Activated T-cell treated with anti-CD3 and anti-CD28 coated beads, Interleukin-2, amount 50 U/mL, for 72 hours (primary cell): Measurements from ENCODE around the gene OLA1. TPM values are rescaled to one million over a fixed set of nuclear protein-coding genes. Genes with fewer than 3 reads are reported as not detected.
"Not testable (repeated sequence)": the region's sequence is repeated elsewhere in the genome, so short reads cannot be mapped to it uniquely, and the experiment has no call there.

Experiments used
- ATAC-seq, 2 donors: fragments of 150-1000 bp; cut with Tn5 transposase; replicated peaks in 1 of 2; 2 replicates each; pipeline ENCODE4 v1.10.0; 2021; ENCODE audit warnings: moderate library complexity in 2 of 2, mild to moderate bottlenecking in 1 of 2
- DNase-seq, 2 donors: peaks; one replicate each; pipeline ENCODE4 v3.0.0; 2021 to 2022; ENCODE audit warnings: mixed read lengths in 1 of 2
- H3K27ac Mint-ChIP-seq: one replicate; pipeline ENCODE4 v1.8.0; 2022; ENCODE audit warnings: mild to moderate bottlenecking, moderate library complexity, mixed read lengths
- H3K27me3 Mint-ChIP-seq: one replicate; pipeline ENCODE4 v1.8.0; 2022; ENCODE audit warnings: low read depth, mixed read lengths
- H3K36me3 Mint-ChIP-seq, 2 donors: one replicate each; pipeline ENCODE4 v1.8.0; 2022; ENCODE audit warnings: mixed read lengths in 2 of 2, mild to moderate bottlenecking in 1 of 2; ENCODE audit not compliant: insufficient read depth in 2 of 2
- H3K4me1 Mint-ChIP-seq: one replicate; pipeline ENCODE4 v1.8.0; 2022; ENCODE audit warnings: low read depth, mixed read lengths
- H3K4me3 Mint-ChIP-seq, 2 donors: one replicate each; pipeline ENCODE4 v1.8.0; 2022; ENCODE audit warnings: mild to moderate bottlenecking in 2 of 2, mixed read lengths in 2 of 2, moderate library complexity in 2 of 2
- H3K9me3 Mint-ChIP-seq, 2 donors: one replicate each; pipeline ENCODE4 v1.8.0; 2022; ENCODE audit warnings: mixed read lengths in 2 of 2
- total RNA-seq, 2 donors: library from RNA; stranded (reverse); gene quantifications; one replicate each; pipeline ENCODE4 v1.2.3, GENCODE V29; 2022

OLA1 gene
- total RNA-seq = 100 to 1,000 TPM in 1 of 2 donors, 10 to 100 TPM in 1; 89.2 to 100 TPM

DNA sequence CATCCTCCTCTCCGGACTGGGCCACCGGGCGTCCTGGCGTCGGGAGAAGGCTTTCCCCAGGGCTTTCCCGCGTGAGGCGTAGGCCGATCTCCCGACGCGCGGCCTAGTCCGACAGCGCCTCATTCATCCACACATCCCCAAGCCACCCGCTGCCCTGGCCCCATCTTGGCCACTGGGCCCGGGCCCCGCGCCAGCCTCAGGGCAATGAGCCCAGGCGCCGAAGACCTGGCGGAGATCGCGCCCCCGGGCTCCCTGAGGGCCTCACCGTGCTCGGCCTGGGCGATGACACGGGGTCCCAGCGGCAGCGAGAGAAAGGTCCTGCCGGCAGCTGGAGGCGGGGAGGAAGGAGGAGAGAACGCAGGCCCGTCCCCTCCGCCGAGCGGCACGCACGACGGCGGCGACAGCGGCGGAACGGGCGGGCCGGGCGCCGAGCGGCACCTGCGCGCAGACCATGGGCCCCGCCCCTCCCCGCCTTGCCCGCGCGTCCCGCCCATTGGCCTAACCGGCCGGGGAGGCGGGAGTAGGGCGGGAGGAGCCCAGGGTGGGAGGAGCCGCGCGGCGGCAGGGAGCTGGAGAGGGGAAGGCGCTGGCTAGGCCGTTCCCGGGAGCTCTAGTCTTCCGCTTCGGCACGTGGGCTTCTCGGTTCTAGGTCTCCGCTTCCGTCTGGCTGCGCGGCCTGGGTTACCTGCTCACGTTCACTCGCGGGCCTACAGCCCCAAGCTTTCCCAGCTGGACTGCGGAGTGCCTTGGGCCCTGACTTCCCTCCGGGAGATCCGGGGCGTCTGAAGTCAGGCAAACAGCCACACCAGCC, at the start of gene OLA1:
Gene OLA1 (minus strand): TSS at position 346 of the 811 bp plus-strand sequence. CDS start 1,717 bp downstream, outside the sequence.
- Mint-ChIP-seq H3K27ac (peak within 1 kb of the TSS; percentile 78), H3K27me3 (no peaks in the 10 kb centered on the region), H3K4me3 (peak within 1 kb of the TSS; percentile 87 to 88), H3K9me3 (no peaks in the 10 kb centered on the region), H3K4me1 (peaks cover 31% of the 10 kb centered on the region), H3K36me3 (peaks cover 3 to 5% of the 10 kb centered on the region in 2 donors)
- DNase-seq (peak; percentile 98 to 99), ATAC-seq (peak; percentile 96)

DNA sequence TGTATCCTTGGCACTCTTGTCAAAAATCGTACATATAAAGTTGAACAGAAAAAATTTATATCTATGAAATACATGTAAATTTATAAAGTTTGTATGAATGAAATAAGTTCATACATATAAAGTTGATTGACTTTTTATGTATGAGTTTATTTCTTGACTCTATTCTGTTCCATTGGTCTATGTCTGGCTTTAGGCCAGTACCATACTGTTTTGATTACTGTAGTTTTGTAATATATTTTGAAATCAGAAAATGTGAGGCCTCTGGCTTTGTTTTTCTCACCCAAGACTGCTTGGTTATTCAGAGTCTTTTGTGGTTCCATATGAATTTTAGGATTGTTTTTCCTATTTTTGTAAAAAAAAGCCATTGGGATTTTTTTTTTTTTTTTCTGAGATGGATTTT, 44.6 kb upstream of the OLA1 start:
- Mint-ChIP-seq H3K9me3 (peaks cover 0 to 4% of the 10 kb centered on the region in 2 donors), H3K4me3 (no peak overlapping the region), H3K27me3 (peaks cover 23% of the 10 kb centered on the region), H3K36me3 (no peaks in the 10 kb centered on the region), H3K27ac (no peak overlapping the region), H3K4me1 (no peaks in the 10 kb centered on the region)
- DNase-seq = no peak
- ATAC-seq = no peak

DNA sequence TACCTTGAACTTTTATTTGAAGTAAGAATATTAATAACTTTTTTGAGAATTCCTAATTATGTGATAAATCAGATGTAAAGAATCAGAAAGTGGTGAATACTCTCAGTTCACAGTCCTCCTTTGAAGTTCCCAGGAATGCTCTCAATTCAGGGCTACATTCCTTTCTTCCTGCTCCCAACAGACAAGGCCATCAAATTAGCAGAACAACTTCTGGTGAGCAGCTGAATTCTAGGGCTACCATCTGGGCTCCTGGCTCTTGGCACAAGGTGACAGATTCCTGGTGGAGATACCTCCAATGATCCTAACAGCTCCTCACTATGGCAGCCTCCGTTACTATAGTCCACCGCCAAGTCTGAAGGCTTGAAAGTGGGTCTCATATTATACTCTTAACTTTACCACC, 37.8 kb upstream of the OLA1 start:
- H3K4me1 Mint-ChIP-seq = no peaks in the 10 kb centered on the region
- H3K9me3 Mint-ChIP-seq = no peaks in the 10 kb centered on the region
- no peak overlapping the region for H3K27ac Mint-ChIP-seq
- DNase-seq = no peak
- no peak overlapping the region for H3K4me3 Mint-ChIP-seq
- H3K27me3 Mint-ChIP-seq = peaks cover 45% of the 10 kb centered on the region
- ATAC-seq = no peak
- H3K36me3 Mint-ChIP-seq = no peaks in the 10 kb centered on the region

DNA sequence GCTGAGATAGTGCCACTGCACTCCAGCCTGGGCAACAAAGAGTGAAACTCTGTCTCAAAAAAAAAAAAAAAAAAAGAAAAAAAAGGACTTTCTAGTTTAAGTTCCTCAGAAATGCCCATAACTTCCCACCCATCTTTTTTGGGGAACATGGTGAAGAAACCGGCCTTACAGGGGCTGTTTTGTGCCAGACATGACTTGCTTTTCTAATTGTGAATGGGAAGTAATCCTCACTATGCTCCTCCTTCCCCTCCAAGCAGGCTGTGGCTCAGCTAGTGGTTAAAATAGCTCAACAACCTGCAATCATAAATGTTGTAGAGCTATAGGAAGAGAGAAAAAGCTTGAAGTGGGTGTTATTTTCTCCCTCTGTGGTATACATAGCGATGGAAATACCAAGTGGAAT, 34.1 kb upstream of the OLA1 start:
- H3K27me3 Mint-ChIP-seq = peaks cover 37% of the 10 kb centered on the region

DNA sequence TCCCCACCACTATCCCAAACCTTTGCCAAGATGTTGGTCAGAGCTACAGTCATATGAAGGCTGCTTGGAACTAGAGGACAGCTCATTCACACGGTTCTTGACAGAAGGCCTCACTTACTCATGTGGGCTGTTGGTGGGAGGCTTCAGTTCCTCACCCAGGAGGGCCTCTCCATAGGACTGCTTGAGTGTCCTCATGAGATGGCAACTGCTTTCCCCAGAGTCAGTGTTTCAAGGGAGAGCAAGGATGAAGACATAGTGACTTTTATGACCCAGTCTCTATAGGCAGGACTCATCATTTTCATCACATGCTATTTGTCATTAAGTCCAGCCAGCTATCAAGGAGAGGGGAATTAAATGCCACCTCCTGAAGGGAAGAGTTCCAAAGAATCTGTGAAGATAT, 33.4 kb upstream of the OLA1 start:
- no peak for ATAC-seq
- Mint-ChIP-seq H3K4me1 (no peaks in the 10 kb centered on the region), H3K9me3 (no peaks in the 10 kb centered on the region), H3K36me3 (peaks cover 0 to 1% of the 10 kb centered on the region in 2 donors), H3K27ac (no peak overlapping the region), H3K27me3 (peaks cover 37% of the 10 kb centered on the region), H3K4me3 (no peak overlapping the region)
- DNase-seq = no peak

More for the DNA sequence above, 34.1 kb upstream of the OLA1 start:
- no peak overlapping the region for H3K4me3 Mint-ChIP-seq
- DNase-seq (no peak), ATAC-seq (no peak)
- peaks cover 0 to 1% of the 10 kb centered on the region in 2 donors for H3K36me3 Mint-ChIP-seq
- H3K9me3 Mint-ChIP-seq = no peaks in the 10 kb centered on the region
- H3K4me1 Mint-ChIP-seq = no peaks in the 10 kb centered on the region
- no peak overlapping the region for H3K27ac Mint-ChIP-seq

DNA sequence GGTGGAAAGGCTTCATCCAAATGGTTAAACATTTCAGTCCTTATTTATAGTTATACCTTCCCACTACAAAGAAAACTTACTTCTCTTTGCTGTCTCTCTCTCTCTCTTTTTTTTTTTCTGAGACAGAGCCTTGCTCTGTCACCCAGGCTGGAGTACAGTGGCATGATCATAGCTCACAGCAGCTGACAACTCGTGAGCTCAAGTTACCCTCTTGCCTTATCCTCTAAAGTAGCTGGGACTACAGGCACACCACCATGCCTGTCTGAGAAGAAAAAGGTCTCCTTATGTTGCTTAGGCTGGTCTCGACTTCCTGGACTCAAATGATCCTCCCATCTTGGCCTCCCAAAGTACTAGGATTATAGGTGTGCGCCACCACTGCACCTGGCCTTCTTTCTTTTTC, 32.3 kb upstream of the OLA1 start:
- no peaks in the 10 kb centered on the region for H3K4me1 Mint-ChIP-seq
- no peaks in the 10 kb centered on the region for H3K9me3 Mint-ChIP-seq
- ATAC-seq (no peak), DNase-seq (no peak)
- peaks cover 0 to 1% of the 10 kb centered on the region in 2 donors for H3K36me3 Mint-ChIP-seq
- H3K27me3 Mint-ChIP-seq = peaks cover 38% of the 10 kb centered on the region
- no peak overlapping the region for H3K27ac Mint-ChIP-seq
- H3K4me3 Mint-ChIP-seq = no peak overlapping the region

DNA sequence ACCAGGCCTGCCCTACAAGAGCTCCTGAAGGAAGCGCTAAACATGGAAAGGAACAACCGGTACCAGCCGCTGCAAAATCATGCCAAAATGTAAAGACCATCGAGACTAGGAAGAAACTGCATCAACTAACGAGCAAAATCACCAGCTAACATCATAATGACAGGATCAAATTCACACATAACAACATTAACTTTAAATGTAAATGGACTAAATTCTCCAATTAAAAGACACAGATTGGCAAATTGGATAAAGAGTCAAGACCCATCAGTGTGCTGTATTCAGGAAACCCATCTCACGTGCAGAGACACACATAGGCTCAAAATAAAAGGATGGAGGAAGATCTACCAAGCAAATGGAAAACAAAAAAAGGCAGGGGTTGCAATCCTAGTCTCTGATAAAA, 21.9 kb upstream of the OLA1 start:
- peaks cover 16% of the 10 kb centered on the region for H3K27me3 Mint-ChIP-seq
- ATAC-seq, H3K36me3 Mint-ChIP-seq, DNase-seq, H3K4me1 Mint-ChIP-seq, H3K27ac Mint-ChIP-seq, H3K9me3 Mint-ChIP-seq, H3K4me3 Mint-ChIP-seq: not testable (repeated sequence)

DNA sequence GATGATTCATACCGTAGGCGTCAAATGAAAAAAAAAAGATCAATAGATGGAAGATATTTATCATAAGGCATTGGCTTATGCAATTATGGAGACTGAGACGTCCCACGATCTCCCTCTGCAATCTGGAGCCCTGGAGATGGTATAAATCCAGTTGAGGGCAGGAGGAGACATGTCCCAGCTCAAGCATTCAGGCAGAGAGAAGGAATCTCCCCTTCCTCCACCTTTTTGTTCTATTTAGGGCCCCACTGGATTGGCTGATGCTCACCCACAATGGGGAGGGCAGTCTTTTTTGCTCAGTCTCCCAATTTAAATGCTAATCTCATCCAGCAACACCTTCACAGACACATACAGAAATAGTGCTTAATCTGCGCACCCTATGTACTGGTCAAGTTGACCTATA, 18.0 kb upstream of the OLA1 start:
- Mint-ChIP-seq H3K27me3 (peaks cover 19% of the 10 kb centered on the region), H3K4me1 (no peaks in the 10 kb centered on the region), H3K4me3 (no peak overlapping the region), H3K36me3 (no peaks in the 10 kb centered on the region), H3K27ac (no peak overlapping the region), H3K9me3 (no peaks in the 10 kb centered on the region)
- ATAC-seq (no peak), DNase-seq (no peak)

DNA sequence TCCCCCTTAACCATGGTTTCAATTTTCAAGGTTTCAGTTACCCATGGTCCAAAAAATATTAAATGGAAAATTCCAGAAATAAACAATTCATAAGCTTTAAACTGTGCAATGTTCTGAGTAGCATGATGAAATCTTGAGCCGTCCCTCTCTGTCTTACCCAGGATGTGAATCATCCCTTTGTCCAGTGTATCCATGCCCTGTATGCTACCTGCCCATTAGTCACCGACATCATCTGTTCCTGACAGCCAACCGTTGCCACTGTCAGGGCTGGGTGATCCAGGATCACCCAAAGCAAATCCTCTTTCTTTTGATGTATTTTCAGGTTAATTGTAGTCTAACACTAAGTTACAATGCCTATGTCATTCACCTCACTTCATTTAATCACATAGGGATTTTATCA, 15.7 kb upstream of the OLA1 start:
- Mint-ChIP-seq H3K27me3 (peaks cover 29% of the 10 kb centered on the region), H3K27ac (no peak overlapping the region), H3K4me3 (no peak overlapping the region), H3K4me1 (no peaks in the 10 kb centered on the region), H3K36me3 (no peaks in the 10 kb centered on the region), H3K9me3 (no peaks in the 10 kb centered on the region)
- no peak for ATAC-seq
- DNase-seq = no peak

DNA sequence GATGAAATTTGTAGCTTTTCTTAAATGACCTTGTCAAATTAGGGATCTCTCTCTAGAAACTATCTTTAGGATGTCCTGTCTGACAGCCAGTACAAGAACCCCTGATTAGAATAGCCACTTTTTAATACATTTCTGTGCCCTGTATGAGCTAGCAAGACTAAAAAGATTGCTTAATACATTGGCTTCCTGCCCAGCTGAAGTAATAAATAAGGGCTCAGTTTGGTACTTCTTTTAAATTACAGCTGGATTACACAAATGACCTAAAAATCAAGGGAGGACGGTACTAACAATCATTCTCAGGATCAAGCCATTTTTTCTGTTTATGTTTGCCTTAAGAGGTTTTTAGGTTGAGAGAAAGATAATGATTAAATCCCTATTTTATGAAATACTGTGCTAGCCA, 11.6 kb upstream of the OLA1 start:
- Mint-ChIP-seq H3K27me3 (peaks cover 13% of the 10 kb centered on the region), H3K36me3 (no peaks in the 10 kb centered on the region), H3K9me3 (no peaks in the 10 kb centered on the region), H3K4me3 (no peak overlapping the region), H3K4me1 (no peaks in the 10 kb centered on the region), H3K27ac (no peak overlapping the region)
- ATAC-seq = no peak
- no peak for DNase-seq

DNA sequence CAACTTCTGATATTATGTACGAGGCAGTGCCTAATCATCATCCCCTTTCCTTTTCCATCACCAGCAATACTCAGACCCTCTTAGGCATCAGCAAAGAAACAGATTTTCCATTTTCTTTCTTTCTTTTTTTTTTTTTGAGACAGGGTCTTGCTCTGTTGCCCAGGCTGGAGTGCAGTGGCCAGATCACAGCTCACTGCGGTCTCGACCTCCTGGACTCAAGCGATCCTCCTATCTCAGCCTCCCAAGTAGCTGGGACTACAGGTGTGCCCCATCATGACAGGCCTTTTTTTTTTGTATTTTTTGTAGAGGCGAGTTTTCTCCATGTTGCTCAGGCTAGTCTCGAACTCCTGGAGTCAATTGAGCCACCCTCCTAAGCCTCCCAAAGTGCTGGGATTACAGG, 5.9 kb upstream of the OLA1 start:
- ATAC-seq = peak in 1 of 2 donors; percentile 60
- H3K36me3 Mint-ChIP-seq = no peaks in the 10 kb centered on the region
- no peak overlapping the region for H3K4me3 Mint-ChIP-seq
- H3K4me1 Mint-ChIP-seq = peaks cover 4% of the 10 kb centered on the region
- DNase-seq = no peak
- no peak overlapping the region for H3K27ac Mint-ChIP-seq
- no peaks in the 10 kb centered on the region for H3K9me3 Mint-ChIP-seq
- H3K27me3 Mint-ChIP-seq = no peaks in the 10 kb centered on the region

DNA sequence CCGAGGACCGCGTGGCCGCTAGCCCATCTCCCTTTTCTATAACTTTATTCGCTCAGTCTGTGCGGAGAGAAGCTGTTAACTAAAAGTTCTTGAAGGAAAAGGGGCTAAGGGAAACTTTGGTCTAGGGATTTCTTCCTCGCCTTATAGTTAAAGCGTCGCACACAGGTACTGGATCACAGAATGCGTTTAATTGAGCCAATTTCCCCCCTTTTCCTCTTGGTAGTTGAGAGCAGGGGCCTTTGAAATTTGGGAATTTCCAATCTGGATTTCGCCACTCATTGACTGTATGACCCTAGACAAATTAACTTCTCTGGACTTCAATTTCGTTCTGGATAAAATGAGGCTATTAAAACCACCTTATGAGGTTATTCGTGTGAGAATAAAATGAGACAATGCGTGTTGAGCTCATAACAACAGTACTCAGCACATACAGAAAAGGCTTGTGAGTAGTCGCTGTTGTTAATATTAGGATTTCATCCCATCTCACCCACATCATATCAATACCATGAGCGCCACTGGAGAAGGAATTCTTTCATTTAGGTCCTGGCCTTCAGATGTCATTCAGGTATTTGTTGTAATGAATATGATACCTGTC, 763 bp upstream of the OLA1 start:
- peak overlapping the region; percentile 83 to 85 for H3K4me3 Mint-ChIP-seq

DNA sequence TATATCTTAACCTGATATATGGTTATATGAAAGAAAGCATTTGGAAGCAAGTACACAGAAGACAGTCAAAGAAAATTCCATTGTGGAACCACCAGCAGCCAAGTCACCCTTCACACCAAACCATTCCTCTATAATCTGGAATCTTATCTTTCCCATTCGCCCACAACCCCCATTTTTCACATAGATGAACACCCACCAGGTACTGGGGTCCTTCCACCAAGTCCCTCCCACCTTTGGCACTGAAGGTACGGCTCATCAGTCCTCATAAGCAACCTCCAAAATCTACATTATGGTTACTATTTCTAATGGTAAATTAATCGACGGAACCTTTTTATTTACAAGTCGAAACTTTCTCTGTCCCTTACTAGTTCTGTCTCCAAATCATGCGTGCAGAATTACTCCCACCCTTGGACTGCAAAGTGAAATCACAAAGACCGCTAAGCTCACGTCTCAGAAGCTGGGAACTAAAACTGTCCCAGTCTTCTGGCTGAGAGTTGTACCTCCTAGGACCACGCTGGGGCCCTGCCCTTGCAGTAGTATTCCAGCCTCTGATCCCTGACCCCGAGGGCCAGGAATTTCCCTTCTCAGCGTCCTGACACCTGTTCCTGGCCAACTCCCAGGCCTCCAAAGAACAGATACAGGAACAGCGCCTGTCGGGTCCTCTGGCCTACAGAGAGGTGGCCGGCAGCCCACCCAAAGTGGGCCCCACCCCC, 702 bp downstream of the OLA1 start:
- H3K36me3 Mint-ChIP-seq = peaks cover 3 to 6% of the 10 kb centered on the region in 2 donors
- peak overlapping the region; percentile 78 for H3K27ac Mint-ChIP-seq
- no peaks in the 10 kb centered on the region for H3K27me3 Mint-ChIP-seq
- no peaks in the 10 kb centered on the region for H3K9me3 Mint-ChIP-seq
- peak in 1 of 2 donors; percentile 7 for DNase-seq
- peak overlapping the region; percentile 87 to 88 for H3K4me3 Mint-ChIP-seq
- no peak for ATAC-seq
- H3K4me1 Mint-ChIP-seq = peaks cover 31% of the 10 kb centered on the region

More for the DNA sequence above, 763 bp upstream of the OLA1 start:
- DNase-seq = no peak
- no peaks in the 10 kb centered on the region for H3K27me3 Mint-ChIP-seq
- H3K27ac Mint-ChIP-seq = peak overlapping the region; percentile 70
- ATAC-seq = no peak
- no peaks in the 10 kb centered on the region for H3K9me3 Mint-ChIP-seq
- peaks cover 2 to 5% of the 10 kb centered on the region in 2 donors for H3K36me3 Mint-ChIP-seq
- H3K4me1 Mint-ChIP-seq = peaks cover 31% of the 10 kb centered on the region
